ENCODE data around the gene SCGB1A1.
"Not testable (repeated sequence)": the region's sequence is repeated elsewhere in the genome, so short reads cannot be mapped to it uniquely, and the experiment has no call there.

SCGB1A1 gene

GRCh38 chr11:62423012-62423411 lies 4.2 kb downstream of the SCGB1A1 start:
- no peak for DNase-seq

GRCh38 chr11:62427630-62428233 lies 8.9 kb downstream of the SCGB1A1 start:
- peak; percentile 16 for DNase-seq

- no peak for DNase-seq
These were observed 10.2 kb downstream of the SCGB1A1 start for GRCh38 chr11:62428871-62429560.

- no peak for DNase-seq
These were observed 11.6 kb downstream of the SCGB1A1 start for GRCh38 chr11:62430425-62430824.

- no peak for DNase-seq
These were observed 12.5 kb downstream of the SCGB1A1 start for GRCh38 chr11:62431171-62431901.

- no peak for DNase-seq
These were observed 13.9 kb downstream of the SCGB1A1 start for GRCh38 chr11:62432695-62433094.

GRCh38 chr11:62433141-62433903 lies 14.5 kb downstream of the SCGB1A1 start:
- DNase-seq: no peak

- DNase-seq: no peak
These were observed 15.1 kb downstream of the SCGB1A1 start for GRCh38 chr11:62433904-62434276.

- no peak for DNase-seq
These were observed 17.2 kb downstream of the SCGB1A1 start for GRCh38 chr11:62435846-62436660.

GRCh38 chr11:62437616-62438015 lies 18.8 kb downstream of the SCGB1A1 start:
- no peak for DNase-seq

GRCh38 chr11:62438641-62439040 lies 19.8 kb downstream of the SCGB1A1 start:
- DNase-seq: no peak

- DNase-seq: no peak
These were observed 21.2 kb downstream of the SCGB1A1 start for GRCh38 chr11:62439785-62440602.

- no peak for DNase-seq
These were observed 24.8 kb downstream of the SCGB1A1 start for GRCh38 chr11:62443390-62444235.

GRCh38 chr11:62444236-62444833 lies 25.5 kb downstream of the SCGB1A1 start:
- no peak for DNase-seq

- no peak for DNase-seq
These were observed 26.0 kb downstream of the SCGB1A1 start for GRCh38 chr11:62444835-62445234.

- DNase-seq: no peak
These were observed 26.5 kb downstream of the SCGB1A1 start for GRCh38 chr11:62445314-62445740.

- no peak for DNase-seq
These were observed 27.3 kb downstream of the SCGB1A1 start for GRCh38 chr11:62446091-62446490.

- no peak for DNase-seq
These were observed 30.6 kb downstream of the SCGB1A1 start for GRCh38 chr11:62449451-62449851.

- DNase-seq: not testable (repeated sequence)
These were observed 31.1 kb downstream of the SCGB1A1 start for GRCh38 chr11:62449912-62450311.
